ENCODE data around the gene ALDH7A1.

The ALDH7A1 gene

DNA sequence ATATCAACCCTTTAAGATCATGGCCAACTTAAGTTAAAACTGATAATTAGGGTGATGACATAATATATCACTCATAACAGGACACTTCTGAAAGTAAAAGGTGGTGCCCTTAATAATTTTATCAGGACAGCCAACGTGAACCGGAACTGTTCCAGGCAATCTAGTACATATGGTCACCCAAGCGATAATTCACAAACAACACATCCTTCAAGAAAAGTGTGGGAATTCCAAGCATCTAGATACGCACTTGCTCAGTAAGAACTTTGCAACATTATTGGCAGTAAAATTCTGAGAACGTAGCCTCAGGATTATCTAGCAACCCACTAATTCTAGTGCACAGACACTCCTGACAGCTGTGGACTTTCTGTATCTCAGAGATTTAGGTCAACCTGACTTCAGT is 85.7 kb downstream of the ALDH7A1 start:
- DNase-seq (ENCODE audit: low read depth): no peak
- no peak overlapping the region for H3K4me3 ChIP-seq (ENCODE audit: low read depth, low read length)
- TF ChIP-seq CTCF (IDR thresholded peaks at IDR 0.05; ENCODE audit: low read depth, low read length): no peak
- TF ChIP-seq, protein P1, sequence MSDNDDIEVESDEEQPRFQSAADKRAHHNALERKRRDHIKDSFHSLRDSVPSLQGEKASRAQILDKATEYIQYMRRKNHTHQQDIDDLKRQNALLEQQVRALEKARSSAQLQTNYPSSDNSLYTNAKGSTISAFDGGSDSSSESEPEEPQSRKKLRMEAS (IDR thresholded peaks at IDR 0.05; ENCODE audit: low read depth, low read length): no peak
- TF ChIP-seq POLR2A (IDR thresholded peaks at IDR 0.05; ENCODE audit: extremely low read depth, insufficient read length): no peak
- no peak for TF ChIP-seq MYC (IDR thresholded peaks at IDR 0.05; ENCODE audit: low read depth, low read length)

GRCh38 chr5:126508962-126509279 is 86.1 kb downstream of the ALDH7A1 start:
- H3K4me3 ChIP-seq (ENCODE audit: low read depth, low read length): peak overlapping the region; percentile 43
- peak; percentile 85 for DNase-seq (ENCODE audit: low read depth)
- no peak for TF ChIP-seq MYC (IDR thresholded peaks at IDR 0.05; ENCODE audit: low read depth, low read length)
- TF ChIP-seq CTCF (IDR thresholded peaks at IDR 0.05; ENCODE audit: low read depth, low read length): no peak
- TF ChIP-seq, protein P1 (IDR thresholded peaks at IDR 0.05; ENCODE audit: low read depth, low read length): peak; percentile 35; the same call in 1 of the 2 replicates
- TF ChIP-seq POLR2A (IDR thresholded peaks at IDR 0.05; ENCODE audit: extremely low read depth, insufficient read length): no peak

GRCh38 chr5:126508251-126508961 is 86.6 kb downstream of the ALDH7A1 start:
- peak overlapping the region; percentile 43 for H3K4me3 ChIP-seq (ENCODE audit: low read depth, low read length)
- no peak for TF ChIP-seq MYC (IDR thresholded peaks at IDR 0.05; ENCODE audit: low read depth, low read length)
- TF ChIP-seq CTCF (IDR thresholded peaks at IDR 0.05; ENCODE audit: low read depth, low read length): no peak
- TF ChIP-seq, protein P1 (IDR thresholded peaks at IDR 0.05; ENCODE audit: low read depth, low read length): no peak
- no peak for TF ChIP-seq POLR2A (IDR thresholded peaks at IDR 0.05; ENCODE audit: extremely low read depth, insufficient read length)
- peak; percentile 75 for DNase-seq (ENCODE audit: low read depth)

- TF ChIP-seq POLR2A (IDR thresholded peaks at IDR 0.05; ENCODE audit: extremely low read depth, insufficient read length) (no peak), CTCF (IDR thresholded peaks at IDR 0.05; ENCODE audit: low read depth, low read length) (no peak), MYC (IDR thresholded peaks at IDR 0.05; ENCODE audit: low read depth, low read length) (no peak)
- TF ChIP-seq, protein P1 (IDR thresholded peaks at IDR 0.05; ENCODE audit: low read depth, low read length): no peak
- no peak overlapping the region for H3K4me3 ChIP-seq (ENCODE audit: low read depth, low read length)
- DNase-seq (ENCODE audit: low read depth): no peak
Measured at GRCh38 chr5:126506079-126506478, 88.9 kb downstream of the ALDH7A1 start.

DNA sequence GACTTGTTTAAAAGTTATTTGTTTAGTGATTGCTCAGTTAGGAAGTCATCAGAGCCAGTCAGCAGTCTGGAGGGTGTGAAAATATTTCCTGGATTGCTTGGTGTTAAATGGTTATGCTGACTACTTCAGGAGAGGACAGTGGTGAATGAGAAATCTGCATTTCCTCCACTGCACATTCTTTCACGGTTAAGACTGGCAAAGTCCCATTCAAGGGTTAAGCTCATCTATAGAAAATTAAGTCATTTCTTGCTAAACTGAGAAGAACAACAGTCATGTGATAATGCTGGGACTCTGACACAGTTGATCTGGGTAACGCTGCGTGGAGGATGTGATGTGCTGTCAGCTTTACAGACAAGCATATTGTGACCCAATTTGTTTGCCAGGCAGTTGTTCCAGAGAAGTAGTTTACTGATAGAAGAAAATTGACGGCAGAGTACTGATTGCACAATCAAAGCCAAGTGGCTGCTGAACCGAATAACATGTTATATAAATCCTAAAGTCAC is 91.4 kb downstream of the ALDH7A1 start:
- no peak for DNase-seq (ENCODE audit: low read depth)
- H3K4me3 ChIP-seq (ENCODE audit: low read depth, low read length): no peak overlapping the region
- TF ChIP-seq, protein P1 (IDR thresholded peaks at IDR 0.05; ENCODE audit: low read depth, low read length): no peak
- no peak for TF ChIP-seq MYC (IDR thresholded peaks at IDR 0.05; ENCODE audit: low read depth, low read length)
- TF ChIP-seq CTCF (IDR thresholded peaks at IDR 0.05; ENCODE audit: low read depth, low read length): no peak
- no peak for TF ChIP-seq POLR2A (IDR thresholded peaks at IDR 0.05; ENCODE audit: extremely low read depth, insufficient read length)

All from NB4 (cell line).